IMR-90 (cell line): ENCODE results near the gene XRN2. TPM values are rescaled to one million over a fixed set of nuclear protein-coding genes. Genes with fewer than 3 reads are reported as not detected.

Source experiments
- ATAC-seq: fragments of 200-7000 bp; cut with Tn5 transposase; 2 replicates; pipeline ENCODE4 v1.9.1; 2020; ENCODE audit warnings: low read depth, mild to moderate bottlenecking, moderate library complexity
- BruUV-seq: library from RNA; stranded (reverse); fragments of 400-500 nt; replicated peaks from 2 replicates; lab custom pipeline; 2021; lab: Mats Ljungman, UMichigan
- CTCF ChIA-PET: fragments of 300-600 bp; formaldehyde crosslinking; extraction: SDS; loops from one replicate; lab custom pipeline; 2021; ENCODE audit warnings: antibody characterized with exemption; lab: Yijun Ruan, JAX
- POLR2A ChIA-PET: fragments of 300-600 bp; sonication (Branson Sonifier 250); formaldehyde crosslinking; loops from one replicate; lab custom pipeline; 2022; ENCODE audit warnings: antibody characterized with exemption; ENCODE audit not compliant: unreplicated experiment; lab: Charles Lee
- DNase-seq: peaks from one replicate; pipeline ENCODE4 v3.0.0; 2013
- H2AFZ ChIP-seq: replicated peaks from 2 replicates; pipeline ENCODE3; 2013; ENCODE audit warnings: low read length, mild to moderate bottlenecking; ENCODE audit not compliant: poor library complexity
- H2AK5ac ChIP-seq: 2 replicates; pipeline ENCODE4 v1.6.1; 2013; ENCODE audit warnings: low read depth, low read length, inconsistent platforms
- H2AK9ac ChIP-seq: replicated peaks from 2 replicates; pipeline ENCODE3; 2013; ENCODE audit warnings: mild to moderate bottlenecking, low read depth, low read length, moderate library complexity; ENCODE audit not compliant: poor library complexity
- H2BK120ac ChIP-seq: 2 replicates; pipeline ENCODE4 v1.6.1; 2013; ENCODE audit warnings: low read depth, low read length, inconsistent platforms
- H2BK15ac ChIP-seq: 3 replicates; pipeline ENCODE4 v1.6.1; 2013; ENCODE audit warnings: low read depth, low read length, inconsistent platforms
- H2BK20ac ChIP-seq: 2 replicates; pipeline ENCODE4 v1.6.1; 2013; ENCODE audit warnings: low read depth, mild to moderate bottlenecking, inconsistent platforms, low read length, moderate library complexity
- H2BK5ac ChIP-seq: 2 replicates; pipeline ENCODE4 v1.6.1; 2013; ENCODE audit warnings: mild to moderate bottlenecking, low read depth, low read length, inconsistent platforms; ENCODE audit not compliant: poor library complexity, severe bottlenecking
- H3K14ac ChIP-seq: replicated peaks from 2 replicates; pipeline ENCODE4 v1.6.1; 2013; ENCODE audit warnings: low read depth, low read length, inconsistent platforms
- H3K18ac ChIP-seq: 2 replicates; pipeline ENCODE4 v1.6.1; 2013; ENCODE audit warnings: low read depth, low read length, control low read depth
- H3K23ac ChIP-seq: 2 replicates; pipeline ENCODE4 v1.6.1; 2013; ENCODE audit warnings: low read depth, low read length, inconsistent platforms
- H3K27ac ChIP-seq: 2 replicates; pipeline ENCODE4 v1.5.1; 2013; ENCODE audit warnings: mild to moderate bottlenecking, control low read depth, low read length; ENCODE audit not compliant: insufficient read depth
- H3K27me3 ChIP-seq: 2 replicates; pipeline ENCODE4 v1.6.1; 2013; ENCODE audit warnings: low read length; ENCODE audit not compliant: control insufficient read depth, insufficient read depth
- H3K36me3 ChIP-seq: 2 replicates; pipeline ENCODE4 v1.6.1; 2013; ENCODE audit warnings: low read length, mixed read lengths; ENCODE audit not compliant: control insufficient read depth, insufficient read depth
- H3K4ac ChIP-seq: 2 replicates; pipeline ENCODE4 v1.6.1; 2013; ENCODE audit warnings: low read depth, low read length, inconsistent platforms
- H3K4me1 ChIP-seq: 2 replicates; pipeline ENCODE4 v1.6.1; 2013; ENCODE audit warnings: low read length, mixed read lengths; ENCODE audit not compliant: control insufficient read depth, insufficient read depth
- H3K4me2 ChIP-seq: 2 replicates; pipeline ENCODE4 v1.6.1; 2013; ENCODE audit warnings: low read depth, mild to moderate bottlenecking, control low read depth, low read length, moderate library complexity
- H3K4me3 ChIP-seq: 2 replicates; pipeline ENCODE4 v1.5.1; 2013; ENCODE audit warnings: low read depth, mild to moderate bottlenecking, control low read depth, low read length, moderate library complexity; ENCODE audit not compliant: insufficient read depth
- H3K56ac ChIP-seq: 2 replicates; pipeline ENCODE4 v1.6.1; 2013; ENCODE audit warnings: low read length, inconsistent platforms; ENCODE audit not compliant: insufficient read depth; ENCODE audit errors: extremely low read depth
- H3K79me1 ChIP-seq, 2 experiments: 2 replicates each; pipeline ENCODE4 v1.6.1; 2013; ENCODE audit warnings: low read length in 2 of 2, inconsistent platforms in 1 of 2, low read depth in 1 of 2
- H3K9ac ChIP-seq: 2 replicates; pipeline ENCODE4 v1.6.1; 2013; ENCODE audit warnings: low read depth, low read length, control low read depth
- H3K9me1 ChIP-seq: 2 replicates; pipeline ENCODE4 v1.6.1; 2013; ENCODE audit warnings: low read length, inconsistent platforms; ENCODE audit not compliant: insufficient read depth
- H3K9me3 ChIP-seq: 2 replicates; pipeline ENCODE4 v1.6.1; 2013; ENCODE audit warnings: low read length; ENCODE audit not compliant: control insufficient read depth, insufficient read depth
- H4K20me1 ChIP-seq: 2 replicates; pipeline ENCODE4 v1.6.1; 2013; ENCODE audit warnings: low read length, inconsistent platforms; ENCODE audit not compliant: insufficient read depth
- H4K5ac ChIP-seq: 2 replicates; pipeline ENCODE4 v1.6.1; 2013; ENCODE audit warnings: mild to moderate bottlenecking, low read depth, low read length, control low read depth
- H4K8ac ChIP-seq, 2 experiments: 2 replicates each; pipeline ENCODE4 v1.6.1; 2013; ENCODE audit warnings: low read depth in 2 of 2, low read length in 2 of 2, control low read depth in 1 of 2, inconsistent platforms in 1 of 2
- H4K91ac ChIP-seq: 2 replicates; pipeline ENCODE4 v1.6.1; 2013; ENCODE audit warnings: low read depth, low read length, inconsistent platforms; ENCODE audit not compliant: insufficient read depth
- CHD1 ChIP-seq: IDR thresholded peaks from 2 replicates; pipeline ENCODE4 v1.6.1; 2012; ENCODE audit warnings: low read depth, low read length, improper control_type of control experiment
- MAFK ChIP-seq: IDR thresholded peaks from 2 replicates; pipeline ENCODE4 v1.6.1; 2012; ENCODE audit warnings: low read depth, low read length, improper control_type of control experiment
- MXI1 ChIP-seq: IDR thresholded peaks from 2 replicates; pipeline ENCODE4 v1.6.1; 2012; ENCODE audit warnings: low read depth, mild to moderate bottlenecking, low read length, moderate library complexity, borderline replicate concordance
- NFE2L2 ChIP-seq: fragments of 150-350 bp; IDR thresholded peaks from 2 replicates; pipeline ENCODE4 v1.6.1; 2016; ENCODE audit warnings: low read depth, mild to moderate bottlenecking, low read length
- RAD21 ChIP-seq: IDR thresholded peaks from 2 replicates; pipeline ENCODE4 v1.6.1; 2012; ENCODE audit warnings: low read length, improper control_type of control experiment
- RFX5 ChIP-seq: IDR thresholded peaks from 2 replicates; pipeline ENCODE4 v1.8.0; 2012; ENCODE audit warnings: low read depth, mild to moderate bottlenecking, low read length, moderate library complexity
- WGBS, 2 experiments: methylation state at CpG; one replicate each; pipeline versions ENCODE4 v1.1.5 to v1.1.7; 2013; ENCODE audit warnings: missing lambda C conversion rate in 2 of 2; ENCODE audit not compliant: insufficient read length in 1 of 2; ENCODE audit errors: extremely low coverage in 2 of 2; 5-methylcytosine and 5-hydroxymethylcytosine counted together
- dilution Hi-C: fragments of 300-500 bp; cut with HindIII; formaldehyde crosslinking; loops from one replicate; pipeline ENCODE4 v1.14.3; 2018; ENCODE audit warnings: low sequenced_read_pairs; ENCODE audit not compliant: unreplicated experiment
- in situ Hi-C: fragments of 300-500 bp; cut with MboI; formaldehyde crosslinking; loops from 3 replicates; pipeline ENCODE4 v1.14.3; 2019; ENCODE audit warnings: low sequenced_read_pairs, inconsistent platforms, mixed read lengths
- intact Hi-C: fragments of 100-400 bp; cut with micrococcal nuclease; formaldehyde crosslinking; loops from 2 replicates; pipeline ENCODE4 v1.10.0; 2022
- polyA plus RNA-seq, 3 experiments: library from polyadenylated mRNA; depleted of rRNA; stranded (reverse); fragments of >200 nt; gene quantifications; 2 replicates each; pipeline ENCODE4 v1.2.3, GENCODE V29; 2012; ENCODE audit warnings: low replicate concordance in 1 of 3
- total RNA-seq: library from RNA; depleted of rRNA; stranded (reverse); fragments of >200 nt; gene quantifications from 2 replicates; pipeline ENCODE4 v1.2.3, GENCODE V29; 2012

XRN2 gene
- total and polyA plus RNA-seq, 2 of the 4 experiments (the other 2 are of a cell fraction), result 58.1 to 70.8 TPM

DNA sequence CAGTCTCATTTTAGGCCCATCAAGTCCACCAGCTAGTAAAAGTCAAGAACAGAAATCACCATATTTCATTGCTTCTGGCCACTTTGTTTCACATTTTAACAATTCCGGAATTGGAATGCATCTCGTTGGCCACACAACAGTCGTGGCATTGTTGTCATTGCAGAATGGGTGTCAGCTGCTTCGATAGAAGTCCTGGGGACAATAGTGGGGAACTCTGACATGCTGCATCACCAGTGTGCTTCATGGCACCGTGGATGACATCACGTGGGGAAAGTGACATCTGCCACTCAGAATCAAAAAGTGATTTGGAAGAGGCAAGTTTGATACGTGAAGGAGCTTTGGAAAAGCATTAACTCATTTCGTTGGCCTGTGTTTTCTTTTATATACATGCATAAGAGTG lies 43.8 kb upstream of the XRN2 start:
- POLR2A ChIA-PET, result no interaction called here

More for the DNA sequence above, 43.8 kb upstream of the XRN2 start:
- Histone ChIP-seq H2BK15ac (no peak overlapping the region), H2AFZ (no peak overlapping the region), H3K4me1 (no peaks in the 10 kb centered on the region), H3K27me3 (peaks cover 2% of the 10 kb centered on the region; the same call in 1 of the 2 replicates), H3K4me3 (no peak overlapping the region), H4K5ac (no peak overlapping the region), H4K91ac (no peak overlapping the region), H3K36me3 (no peaks in the 10 kb centered on the region), H3K14ac (no peak overlapping the region), H4K20me1 (no peaks in the 10 kb centered on the region), H3K56ac (no peak overlapping the region), H3K9ac (no peak overlapping the region), H2BK5ac (no peak overlapping the region), H3K9me1 (no peaks in the 10 kb centered on the region), H3K18ac (no peak overlapping the region), H2AK5ac (no peak overlapping the region), H2AK9ac (no peak overlapping the region), H2BK20ac (no peak overlapping the region), H3K4me2 (no peak overlapping the region), H3K4ac (no peak overlapping the region), H2BK120ac (no peak overlapping the region), H3K23ac (no peak overlapping the region), H4K8ac (no peak overlapping the region), H3K79me1 (no peaks in the 10 kb centered on the region), H3K9me3 (no peaks in the 10 kb centered on the region), H3K27ac (no peak overlapping the region)
- dilution Hi-C loops, result no loop called here
- DNase-seq (no peak), ATAC-seq (no peak)
- TF ChIP-seq MXI1 (no peak), RFX5 (no peak), MAFK (no peak), RAD21 (no peak), CHD1 (no peak), NFE2L2 (no peak)
- BruUV-seq, result no TSS peak
- 69% methylated on average over 4 of the region's 8 CpGs; no CpG with 5 or more reads in 1 of the 2 experiments for WGBS, 2 experiments
- in situ Hi-C loops, result no loop called here
- CTCF ChIA-PET, result no interaction called here
- intact Hi-C loops, result no loop called here
